Stimulated activated CD8-positive, alpha-beta memory T cell treated with anti-CD3 and anti-CD28 coated beads, Interleukin-7, amount 100 ng/mL, for 24 hours (primary cell): ENCODE measurements around the gene SMO.
"Not testable (repeated sequence)": the region's sequence is repeated elsewhere in the genome, so short reads cannot be mapped to it uniquely, and the experiment has no call there.

Experiments
- DNase-seq: peaks from one replicate; pipeline ENCODE4 v3.0.0-alpha.2; 2020; ENCODE audit warnings: low read depth

The SMO gene

GRCh38 chr7:129169686-129170440 is 18.6 kb upstream of the SMO start:
- no peak for DNase-seq

DNA sequence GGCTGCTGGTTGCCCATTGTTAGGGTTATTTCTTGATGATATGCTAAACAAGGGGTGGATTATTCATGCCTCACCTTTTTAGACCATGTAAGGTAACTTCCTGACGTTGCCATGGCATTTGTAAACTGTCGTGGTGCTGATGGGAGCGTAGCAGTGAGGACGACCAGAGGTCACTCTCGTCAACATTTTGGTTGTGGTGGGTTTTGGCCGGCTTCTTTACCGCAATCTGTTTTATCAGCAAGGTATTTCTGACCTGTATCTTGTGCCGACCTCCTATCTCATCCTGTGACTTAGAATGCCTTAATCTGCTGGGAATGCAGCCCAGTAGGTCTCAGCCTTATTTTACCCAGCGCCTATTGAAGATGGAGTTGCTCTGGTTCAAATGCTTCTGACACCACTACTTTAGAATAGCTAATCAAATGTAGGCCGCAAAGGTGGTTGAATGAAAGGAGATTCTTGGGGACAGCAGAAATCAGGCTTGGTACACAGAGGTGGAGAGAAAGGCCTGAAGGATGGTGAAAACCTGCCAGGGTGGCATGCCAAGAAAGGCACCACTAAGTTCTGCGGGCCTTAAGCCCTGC is 17.9 kb upstream of the SMO start:
- no peak for DNase-seq

DNA sequence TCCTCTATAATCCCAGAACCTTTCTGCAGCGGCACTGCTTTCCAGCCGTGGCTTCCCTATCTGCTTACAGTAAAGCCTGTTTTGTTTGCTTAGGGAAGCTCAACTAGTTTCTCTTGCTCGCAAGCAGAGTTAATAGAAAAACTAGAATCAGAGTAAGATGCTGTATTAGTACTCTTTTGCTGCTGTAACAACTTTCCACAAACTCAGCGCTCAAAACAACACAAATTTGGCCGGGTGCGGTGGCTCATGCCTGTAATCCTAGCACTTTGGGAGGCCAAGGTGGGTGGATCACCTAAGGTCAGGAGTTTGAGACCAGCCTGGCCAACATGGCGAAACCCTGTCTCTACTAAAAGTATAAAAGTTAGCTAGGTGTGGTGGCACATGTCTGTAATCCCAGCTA is 14.6 kb upstream of the SMO start:
- DNase-seq = not testable (repeated sequence)

DNA sequence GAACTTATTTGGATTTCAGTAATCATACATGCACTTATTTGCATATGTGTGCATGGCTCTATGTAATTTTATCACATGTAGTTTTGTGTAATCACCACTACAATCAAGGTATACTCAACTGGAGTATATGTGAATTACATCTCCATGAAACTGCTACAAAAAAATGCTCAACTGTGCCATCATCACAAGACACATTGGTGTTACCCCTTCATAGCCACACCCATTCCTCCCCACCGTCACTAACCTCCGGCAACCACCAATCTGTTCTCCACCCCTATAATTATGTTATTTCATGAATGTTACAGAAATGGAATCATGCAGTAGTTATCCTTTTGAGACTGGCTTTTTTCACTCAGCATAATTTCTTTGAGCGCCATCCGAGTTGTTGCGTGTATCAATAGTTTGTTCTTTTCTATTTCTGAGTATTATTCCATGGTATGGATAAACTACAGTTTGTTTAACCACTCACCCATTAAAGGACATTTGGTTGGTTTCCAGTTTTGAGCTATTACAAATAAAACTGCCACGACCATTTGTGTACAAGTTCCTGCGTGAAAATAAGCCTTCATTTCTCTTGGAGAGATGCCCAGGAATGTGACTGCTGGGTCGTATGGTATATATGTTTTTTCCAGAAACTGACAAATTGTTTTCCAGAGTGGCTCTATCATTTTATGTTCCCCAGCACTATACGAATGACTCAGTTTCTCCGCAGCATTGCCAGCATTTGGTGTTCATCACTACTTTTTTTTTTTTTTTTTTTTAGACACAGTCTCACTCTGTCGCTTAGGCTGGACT is 11.3 kb upstream of the SMO start:
- DNase-seq = no peak

- no peak for DNase-seq
These were observed 3.3 kb upstream of the SMO start for GRCh38 chr7:129184981-129185670.

- no peak for DNase-seq
These were observed 1.6 kb upstream of the SMO start for GRCh38 chr7:129186749-129187260.

GRCh38 chr7:129187681-129188371 is 607 bp upstream of the SMO start:
- no peak for DNase-seq

DNA sequence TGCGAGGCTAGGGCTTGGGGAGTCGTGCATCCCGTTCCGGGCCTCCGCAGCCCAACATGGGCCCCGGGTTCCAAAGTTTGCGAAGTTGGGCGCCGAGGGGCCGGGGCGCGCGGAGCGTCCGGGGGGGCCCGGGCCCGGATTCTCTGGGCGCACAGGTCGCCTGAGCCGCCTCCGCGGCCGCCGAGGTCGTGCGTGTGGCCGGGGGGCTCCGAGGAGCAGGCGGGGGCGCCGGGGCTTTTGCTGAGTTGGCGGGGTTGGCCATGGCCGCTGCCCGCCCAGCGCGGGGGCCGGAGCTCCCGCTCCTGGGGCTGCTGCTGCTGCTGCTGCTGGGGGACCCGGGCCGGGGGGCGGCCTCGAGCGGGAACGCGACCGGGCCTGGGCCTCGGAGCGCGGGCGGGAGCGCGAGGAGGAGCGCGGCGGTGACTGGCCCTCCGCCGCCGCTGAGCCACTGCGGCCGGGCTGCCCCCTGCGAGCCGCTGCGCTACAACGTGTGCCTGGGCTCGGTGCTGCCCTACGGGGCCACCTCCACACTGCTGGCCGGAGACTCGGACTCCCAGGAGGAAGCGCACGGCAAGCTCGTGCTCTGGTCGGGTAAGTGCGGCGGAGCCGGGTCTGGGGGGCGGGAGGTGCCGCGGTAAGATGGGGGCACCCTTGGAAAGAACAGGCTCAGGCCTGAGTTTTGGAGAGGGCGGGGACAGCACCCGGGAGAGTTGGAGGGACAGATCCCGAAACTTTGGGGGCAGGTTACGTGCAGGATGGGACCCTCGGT is 643 bp downstream of the SMO start:
- no peak for DNase-seq

DNA sequence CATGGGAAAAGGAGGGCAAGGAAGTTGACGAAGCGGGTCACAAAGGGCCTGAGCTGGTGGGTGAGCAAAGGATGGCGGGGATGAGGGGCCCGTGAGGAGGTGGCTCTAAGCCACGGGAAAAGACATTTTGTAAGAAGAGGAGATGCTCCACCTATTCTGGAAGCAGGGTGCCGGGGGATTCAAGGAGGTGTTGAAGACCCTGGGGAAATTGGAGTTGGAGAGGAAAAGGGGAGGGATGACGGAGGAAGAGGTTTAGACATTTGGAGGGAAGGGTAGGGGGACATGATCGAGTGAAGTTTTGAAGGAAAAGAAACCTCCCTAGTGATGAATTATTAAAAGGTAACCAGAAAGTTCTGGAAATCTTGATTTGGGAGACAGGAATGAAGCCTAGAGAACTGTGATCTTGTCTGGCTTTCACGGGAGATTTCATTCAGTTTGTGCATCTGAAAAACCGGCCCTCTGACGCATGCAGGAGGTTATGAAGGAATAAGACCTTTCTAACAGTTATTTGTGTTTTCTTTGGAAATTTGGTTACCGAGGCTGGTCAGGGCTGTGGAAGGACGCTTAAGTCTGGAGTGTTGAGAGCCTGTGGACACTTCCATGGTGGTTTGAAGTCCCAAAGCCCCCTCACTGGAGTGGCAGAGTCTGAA is 1.4 kb downstream of the SMO start:
- no peak for DNase-seq

- DNase-seq = no peak
These were observed 2.8 kb downstream of the SMO start for GRCh38 chr7:129191272-129191671.

DNA sequence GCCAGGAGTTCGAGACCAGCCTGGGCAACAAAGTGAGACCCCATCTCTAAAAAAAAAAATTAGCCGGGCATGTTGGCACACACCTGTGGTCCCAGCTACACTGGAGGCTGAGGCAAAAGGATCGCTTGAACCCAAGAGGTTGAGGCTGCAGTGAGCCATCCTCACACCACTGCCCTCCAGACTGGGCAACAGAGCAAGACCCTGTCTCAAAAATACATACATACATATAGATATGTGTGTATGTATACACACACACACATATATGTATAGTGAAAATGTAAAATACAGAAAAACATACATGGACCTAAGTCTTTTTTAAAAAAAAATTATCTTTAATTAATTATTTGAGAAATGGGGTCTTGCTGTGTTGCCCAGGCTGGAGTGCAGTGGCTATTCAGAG is 5.5 kb downstream of the SMO start:
- DNase-seq = no peak

DNA sequence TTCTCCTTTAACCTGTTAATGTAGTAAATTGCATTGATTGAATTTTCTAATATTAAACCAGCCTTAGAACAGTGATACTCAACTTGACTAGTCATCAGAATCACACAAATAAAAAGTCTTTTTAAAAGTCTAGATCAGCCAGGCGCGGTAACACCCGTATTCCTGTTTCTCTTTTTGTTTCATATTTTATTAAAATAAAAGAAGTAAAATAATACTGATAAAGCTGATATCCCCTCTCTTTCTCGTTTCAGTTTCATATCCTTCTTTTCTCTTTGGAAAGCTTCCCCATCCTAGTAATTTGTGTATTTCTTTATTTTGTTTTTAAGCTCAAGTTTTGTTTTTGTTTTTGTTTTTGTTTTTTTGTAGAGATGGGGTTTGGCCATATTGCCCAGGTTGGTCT is 9.3 kb downstream of the SMO start:
- no peak for DNase-seq

DNA sequence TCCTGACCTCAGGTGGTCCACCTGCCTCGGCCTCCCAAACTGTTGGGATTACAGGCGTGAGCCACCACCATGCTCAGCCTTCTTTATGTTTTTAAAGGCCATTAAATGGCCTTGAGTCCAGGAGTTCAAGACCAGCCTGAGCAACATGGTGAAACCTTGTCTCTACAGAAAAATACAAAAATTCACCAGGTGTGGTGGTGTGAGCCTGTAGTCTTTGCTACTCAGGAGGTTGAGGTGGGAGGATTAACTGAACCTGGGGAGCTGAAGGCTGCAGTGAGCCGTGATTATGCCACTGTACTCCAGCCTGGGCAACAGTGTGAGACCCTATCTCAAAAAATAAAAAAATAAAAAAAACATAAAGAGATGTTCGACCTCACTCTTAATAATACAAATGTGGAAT is 11.0 kb downstream of the SMO start:
- DNase-seq = no peak

- no peak for DNase-seq
These were observed 13.8 kb downstream of the SMO start for GRCh38 chr7:129202058-129202777.

GRCh38 chr7:129203050-129203741 is 14.8 kb downstream of the SMO start:
- DNase-seq = no peak

- DNase-seq = no peak
These were observed 16.8 kb downstream of the SMO start for GRCh38 chr7:129205126-129205818.

DNA sequence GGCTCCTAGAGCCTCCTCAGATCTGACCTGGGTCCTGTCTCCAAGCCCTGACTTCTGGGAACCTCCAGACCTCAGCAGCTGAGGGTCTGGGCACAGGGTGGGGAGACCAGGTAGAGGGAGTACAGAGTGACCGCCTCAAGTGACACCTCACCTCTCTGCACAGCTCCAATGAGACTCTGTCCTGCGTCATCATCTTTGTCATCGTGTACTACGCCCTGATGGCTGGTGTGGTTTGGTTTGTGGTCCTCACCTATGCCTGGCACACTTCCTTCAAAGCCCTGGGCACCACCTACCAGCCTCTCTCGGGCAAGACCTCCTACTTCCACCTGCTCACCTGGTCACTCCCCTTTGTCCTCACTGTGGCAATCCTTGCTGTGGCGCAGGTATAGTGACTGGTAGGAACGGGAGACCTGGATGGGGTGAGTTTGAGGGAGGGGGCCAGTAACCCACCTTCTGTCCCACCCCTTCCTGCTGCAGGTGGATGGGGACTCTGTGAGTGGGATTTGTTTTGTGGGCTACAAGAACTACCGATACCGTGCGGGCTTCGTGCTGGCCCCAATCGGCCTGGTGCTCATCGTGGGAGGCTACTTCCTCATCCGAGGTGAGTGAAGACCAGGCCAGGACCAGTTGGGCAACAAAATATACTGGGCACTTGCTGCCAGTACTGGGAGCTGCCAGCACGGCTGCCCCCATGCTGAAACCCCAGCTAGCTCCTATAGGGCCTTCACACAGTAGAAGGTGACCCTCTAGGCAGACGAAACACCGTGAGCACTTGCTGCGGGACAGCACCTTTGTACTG is 17.8 kb downstream of the SMO start:
- DNase-seq = no peak

GRCh38 chr7:129208667-129209066 is 20.2 kb downstream of the SMO start:
- DNase-seq = no peak
